ENCODE data around the gene GLCE. TPM values are rescaled to one million over a fixed set of nuclear protein-coding genes. Genes with fewer than 3 reads are reported as not detected.

GLCE gene
- total RNA-seq, 4 donors from 2014 or later: 20.4 to 26.1 (median 22.9) TPM

DNA sequence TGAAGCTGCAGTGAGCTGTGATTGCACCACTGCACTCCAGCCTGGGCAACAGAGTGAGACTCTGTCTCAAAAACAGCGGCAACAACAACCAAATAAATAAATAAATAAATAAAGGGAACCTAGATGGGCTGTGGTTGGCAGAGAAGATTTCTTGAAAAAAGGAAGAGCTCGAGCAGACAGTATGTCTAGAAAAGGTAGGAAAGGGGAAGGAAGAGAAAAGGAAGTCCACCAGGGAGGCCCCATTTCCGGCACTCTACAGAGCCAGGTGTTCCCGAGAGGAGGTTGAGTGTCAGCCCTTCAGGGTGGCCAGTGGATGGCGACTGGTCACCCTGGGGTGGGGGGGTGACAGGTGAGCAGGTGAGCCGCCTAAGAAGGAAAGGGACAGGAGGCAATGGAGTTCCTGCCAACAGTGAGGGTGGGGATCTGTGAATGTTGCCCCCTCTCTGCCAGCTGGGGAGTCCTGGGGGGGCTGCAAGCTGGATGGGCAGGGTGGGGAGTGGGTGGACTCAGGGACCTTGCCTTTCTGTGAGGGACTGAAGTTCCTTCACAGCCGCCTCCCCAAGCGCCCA lies 153.1 kb downstream of the GLCE start:
- 60 to 72% methylated on average over 7 to 8 of the region's 8 CpGs for WGBS, 2 donors
- H3K27ac ChIP-seq: no peak overlapping the region

DNA sequence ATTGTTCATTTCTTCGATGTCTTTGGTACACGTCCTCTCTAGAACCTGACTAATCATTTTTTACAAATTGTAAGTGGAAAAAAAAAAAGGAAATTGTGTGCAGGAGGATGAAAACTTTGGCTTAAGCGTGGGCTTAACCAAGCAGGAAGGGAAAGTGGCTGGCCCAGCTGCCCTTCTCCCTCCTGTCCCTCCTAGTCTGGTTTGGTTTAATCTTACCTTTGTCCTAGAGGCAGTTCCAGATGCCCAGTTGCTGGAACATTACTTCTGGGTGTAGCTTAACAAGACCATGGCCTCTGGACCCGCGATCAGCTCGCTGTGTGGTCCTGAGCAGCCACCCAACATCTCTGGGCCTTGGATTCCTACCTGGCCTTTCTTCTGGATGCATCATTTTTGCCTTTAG lies 153.7 kb downstream of the GLCE start:
- Histone ChIP-seq H3K27ac (no peak overlapping the region), H3K9me3 (no peaks in the 10 kb centered on the region), H3K27me3 (no peaks in the 10 kb centered on the region), H3K36me3 (no peaks in the 10 kb centered on the region), H3K4me3 (no peak overlapping the region), H3K4me1 (peaks cover 0 to 3% (median 0%) of the 10 kb centered on the region in 3 donors)
- 86 to 89% methylated on average over 5 to 6 of the region's 6 CpGs for WGBS, 2 donors
- TF ChIP-seq, protein P1, sequence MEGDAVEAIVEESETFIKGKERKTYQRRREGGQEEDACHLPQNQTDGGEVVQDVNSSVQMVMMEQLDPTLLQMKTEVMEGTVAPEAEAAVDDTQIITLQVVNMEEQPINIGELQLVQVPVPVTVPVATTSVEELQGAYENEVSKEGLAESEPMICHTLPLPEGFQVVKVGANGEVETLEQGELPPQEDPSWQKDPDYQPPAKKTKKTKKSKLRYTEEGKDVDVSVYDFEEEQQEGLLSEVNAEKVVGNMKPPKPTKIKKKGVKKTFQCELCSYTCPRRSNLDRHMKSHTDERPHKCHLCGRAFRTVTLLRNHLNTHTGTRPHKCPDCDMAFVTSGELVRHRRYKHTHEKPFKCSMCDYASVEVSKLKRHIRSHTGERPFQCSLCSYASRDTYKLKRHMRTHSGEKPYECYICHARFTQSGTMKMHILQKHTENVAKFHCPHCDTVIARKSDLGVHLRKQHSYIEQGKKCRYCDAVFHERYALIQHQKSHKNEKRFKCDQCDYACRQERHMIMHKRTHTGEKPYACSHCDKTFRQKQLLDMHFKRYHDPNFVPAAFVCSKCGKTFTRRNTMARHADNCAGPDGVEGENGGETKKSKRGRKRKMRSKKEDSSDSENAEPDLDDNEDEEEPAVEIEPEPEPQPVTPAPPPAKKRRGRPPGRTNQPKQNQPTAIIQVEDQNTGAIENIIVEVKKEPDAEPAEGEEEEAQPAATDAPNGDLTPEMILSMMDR (IDR thresholded peaks at IDR 0.05): no peak
- no peak for TF ChIP-seq POLR2A (IDR thresholded peaks at IDR 0.05)
- DNase-seq: no peak
- intact Hi-C loops (cut with DNase I): no loop called here

More for the DNA sequence above, 153.1 kb downstream of the GLCE start:
- H3K27me3 ChIP-seq: no peaks in the 10 kb centered on the region
- H3K36me3 ChIP-seq: no peaks in the 10 kb centered on the region
- H3K4me3 ChIP-seq: no peak overlapping the region
- intact Hi-C loops (cut with DNase I): no loop called here
- no peaks in the 10 kb centered on the region for H3K9me3 ChIP-seq
- TF ChIP-seq, protein P1 (IDR thresholded peaks at IDR 0.05): no peak
- TF ChIP-seq POLR2A (IDR thresholded peaks at IDR 0.05): no peak
- peaks cover 0 to 3% (median 0%) of the 10 kb centered on the region in 3 donors for H3K4me1 ChIP-seq
- DNase-seq: no peak

DNA sequence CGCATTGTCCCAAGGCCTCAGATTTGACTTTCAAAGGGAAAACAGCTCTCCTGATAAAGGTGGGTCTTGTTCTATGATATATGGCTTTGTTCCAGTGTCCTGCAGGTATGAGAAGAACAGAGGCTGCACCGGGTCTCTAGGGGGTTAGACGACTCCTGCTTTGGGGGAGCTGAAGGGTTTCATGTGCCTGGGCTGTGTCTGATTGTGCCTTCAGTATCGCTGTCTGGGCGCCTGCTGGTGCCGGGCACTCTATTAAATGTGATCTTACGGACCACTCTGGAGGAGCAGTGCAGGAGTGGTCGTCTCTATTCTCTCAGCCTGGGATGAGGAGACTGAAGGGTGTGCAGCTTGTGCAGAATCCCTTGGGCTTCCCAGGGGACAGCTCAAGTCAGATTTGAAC lies 154.3 kb downstream of the GLCE start:
- Histone ChIP-seq H3K4me1 (peaks cover 0 to 3% (median 0%) of the 10 kb centered on the region in 3 donors), H3K27ac (no peak overlapping the region), H3K27me3 (no peaks in the 10 kb centered on the region), H3K9me3 (no peaks in the 10 kb centered on the region), H3K36me3 (no peaks in the 10 kb centered on the region), H3K4me3 (no peak overlapping the region)
- TF ChIP-seq, protein P1 (IDR thresholded peaks at IDR 0.05): no peak
- TF ChIP-seq POLR2A (IDR thresholded peaks at IDR 0.05): no peak
- 84 to 98% methylated on average over 5 to 7 of the region's 8 CpGs for WGBS, 2 donors
- no peak for DNase-seq
- intact Hi-C loops (cut with DNase I): no loop called here

DNA sequence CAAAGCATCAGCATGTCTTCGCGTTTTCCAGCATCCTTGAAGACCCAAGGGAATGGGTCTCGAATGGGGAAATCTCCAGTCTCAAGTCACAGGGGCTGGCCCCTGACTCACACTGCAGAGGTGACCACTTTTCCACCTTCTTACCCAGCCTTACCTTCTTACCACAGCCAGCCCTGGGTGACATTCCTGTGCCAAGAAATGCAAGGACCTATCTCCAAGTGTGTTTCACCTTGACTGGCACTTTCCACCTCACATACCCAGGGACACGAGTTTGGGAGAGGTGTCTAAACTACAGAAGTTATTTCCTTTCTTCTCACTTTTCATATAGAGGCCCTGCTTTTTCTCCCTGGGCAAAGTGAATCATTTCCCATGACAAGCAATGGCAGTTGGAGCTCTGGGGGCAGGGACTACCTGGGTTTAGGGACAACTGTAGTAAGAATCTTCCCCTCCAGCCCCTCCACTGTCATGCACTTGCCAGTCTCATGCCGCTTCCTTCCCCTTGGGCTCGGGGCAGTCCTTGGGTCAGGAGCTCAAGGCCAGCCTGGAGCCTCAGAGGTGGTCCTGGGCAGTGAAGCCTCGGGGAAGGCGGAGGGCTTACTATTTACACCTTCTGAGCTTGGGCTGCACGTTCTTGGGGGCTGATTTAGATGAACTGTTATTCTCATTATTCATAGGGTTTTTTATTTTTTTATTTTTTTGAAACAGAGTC lies 155.1 kb downstream of the GLCE start:
- Histone ChIP-seq H3K4me3 (no peak overlapping the region), H3K27ac (no peak overlapping the region), H3K9me3 (no peaks in the 10 kb centered on the region), H3K27me3 (no peaks in the 10 kb centered on the region), H3K4me1 (peaks cover 0 to 3% (median 0%) of the 10 kb centered on the region in 3 donors), H3K36me3 (no peaks in the 10 kb centered on the region)
- intact Hi-C loops (cut with DNase I): no loop called here
- TF ChIP-seq, protein P1 (IDR thresholded peaks at IDR 0.05): no peak
- no peak for TF ChIP-seq POLR2A (IDR thresholded peaks at IDR 0.05)
- no peak for DNase-seq
- 71 to 74% methylated on average over 5 to 9 of the region's 9 CpGs for WGBS, 2 donors

DNA sequence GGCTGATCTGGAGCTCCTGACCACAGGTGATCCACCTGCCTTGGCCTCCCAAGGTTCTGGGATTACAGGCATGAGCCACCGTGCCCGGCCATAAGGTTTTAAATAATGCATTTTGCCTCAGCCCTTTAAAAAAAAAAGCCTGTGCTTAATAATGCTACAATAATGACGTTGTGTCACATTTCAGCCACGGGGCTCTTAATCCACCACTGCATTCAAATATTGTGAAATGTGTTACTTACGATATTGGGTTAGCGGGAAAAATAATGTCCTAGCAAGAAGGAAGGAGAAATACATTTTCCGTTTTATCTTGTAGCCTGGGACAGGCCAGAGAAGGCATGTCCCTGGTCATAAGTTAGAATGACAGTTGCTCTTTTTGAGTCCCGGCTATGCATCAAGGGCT lies 155.9 kb downstream of the GLCE start:
- Histone ChIP-seq H3K4me3 (no peak overlapping the region), H3K27ac (no peak overlapping the region), H3K27me3 (no peaks in the 10 kb centered on the region), H3K4me1 (peaks cover 0 to 3% (median 0%) of the 10 kb centered on the region in 3 donors), H3K36me3 (no peaks in the 10 kb centered on the region), H3K9me3 (no peaks in the 10 kb centered on the region)
- TF ChIP-seq POLR2A (IDR thresholded peaks at IDR 0.05): no peak
- TF ChIP-seq, protein P1 (IDR thresholded peaks at IDR 0.05): no peak
- DNase-seq: no peak
- 63 to 84% methylated on average over 8 of the region's 8 CpGs for WGBS, 2 donors
- intact Hi-C loops (cut with DNase I): no loop called here

All from esophagus squamous epithelium (tissue), 5 donors.